OCI-LY7 (cell line): ENCODE results near the gene DROSHA.

Experiments
- EZH2phosphoT487 ChIP-seq: fragments of 200-600 bp; sonication (generic); IDR thresholded peaks from 2 replicates; pipeline ENCODE4 v1.6.1; 2018; ENCODE audit warnings: low read depth, borderline replicate concordance, mild to moderate bottlenecking, mixed run types, antibody characterized with exemption, low read length, moderate library complexity, mixed read lengths
- TF ChIP-seq, protein P1 (sequence below): fragments of 200-600 bp; sonication (generic); conservative IDR thresholded peaks from 2 replicates; pipeline ENCODE4 v1.5.1; 2014; ENCODE audit warnings: mild to moderate bottlenecking, antibody characterized with exemption, low read length, moderate library complexity, mixed read lengths

DNA sequence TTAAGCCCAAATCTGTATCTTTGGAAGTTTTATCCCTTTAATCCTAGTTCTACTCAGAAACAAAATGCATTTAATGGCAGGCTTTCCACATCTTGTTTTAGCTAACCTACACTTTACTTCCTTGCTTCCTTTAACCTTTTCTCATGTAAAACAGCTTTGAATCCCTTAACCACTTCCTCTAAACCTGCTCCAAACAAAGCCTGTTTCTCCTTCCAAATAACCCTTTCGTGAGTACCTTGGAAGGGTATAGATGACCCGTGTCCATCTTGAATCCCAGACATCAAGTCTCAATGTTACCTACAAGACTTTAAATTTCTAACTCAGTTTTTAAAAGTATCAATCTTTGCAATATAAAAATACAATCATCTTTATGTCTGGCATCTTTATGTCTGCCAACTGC is 78.4 kb downstream of the DROSHA start:
- TF ChIP-seq, protein P1, sequence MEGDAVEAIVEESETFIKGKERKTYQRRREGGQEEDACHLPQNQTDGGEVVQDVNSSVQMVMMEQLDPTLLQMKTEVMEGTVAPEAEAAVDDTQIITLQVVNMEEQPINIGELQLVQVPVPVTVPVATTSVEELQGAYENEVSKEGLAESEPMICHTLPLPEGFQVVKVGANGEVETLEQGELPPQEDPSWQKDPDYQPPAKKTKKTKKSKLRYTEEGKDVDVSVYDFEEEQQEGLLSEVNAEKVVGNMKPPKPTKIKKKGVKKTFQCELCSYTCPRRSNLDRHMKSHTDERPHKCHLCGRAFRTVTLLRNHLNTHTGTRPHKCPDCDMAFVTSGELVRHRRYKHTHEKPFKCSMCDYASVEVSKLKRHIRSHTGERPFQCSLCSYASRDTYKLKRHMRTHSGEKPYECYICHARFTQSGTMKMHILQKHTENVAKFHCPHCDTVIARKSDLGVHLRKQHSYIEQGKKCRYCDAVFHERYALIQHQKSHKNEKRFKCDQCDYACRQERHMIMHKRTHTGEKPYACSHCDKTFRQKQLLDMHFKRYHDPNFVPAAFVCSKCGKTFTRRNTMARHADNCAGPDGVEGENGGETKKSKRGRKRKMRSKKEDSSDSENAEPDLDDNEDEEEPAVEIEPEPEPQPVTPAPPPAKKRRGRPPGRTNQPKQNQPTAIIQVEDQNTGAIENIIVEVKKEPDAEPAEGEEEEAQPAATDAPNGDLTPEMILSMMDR = no peak
- TF ChIP-seq EZH2phosphoT487 = no peak
